HUES6 (cell line): ENCODE results near the gene BLTP3A.
"Not testable (repeated sequence)": the region's sequence is repeated elsewhere in the genome, so short reads cannot be mapped to it uniquely, and the experiment has no call there.

Experiments
- H3K27ac ChIP-seq: 2 replicates; pipeline ENCODE4 v1.7.0; 2013; ENCODE audit warnings: low read depth, mild to moderate bottlenecking, low read length, inconsistent platforms
- H3K27me3 ChIP-seq: 2 replicates; pipeline ENCODE4 v1.6.1; 2013; ENCODE audit warnings: low read length; ENCODE audit not compliant: control insufficient read depth, insufficient read depth
- H3K36me3 ChIP-seq: 2 replicates; pipeline ENCODE4 v1.6.1; 2013; ENCODE audit warnings: low read length; ENCODE audit not compliant: control insufficient read depth, insufficient read depth
- H3K4me1 ChIP-seq: 2 replicates; pipeline ENCODE4 v1.6.1; 2013; ENCODE audit warnings: low read length; ENCODE audit not compliant: control insufficient read depth, insufficient read depth
- H3K4me3 ChIP-seq: 2 replicates; pipeline ENCODE4 v1.5.1; 2013; ENCODE audit warnings: low read depth, low read length
- H3K9ac ChIP-seq: one replicate; pipeline ENCODE4 v1.6.1; 2013; ENCODE audit warnings: mild to moderate bottlenecking, low read length
- H3K9me3 ChIP-seq: 2 replicates; pipeline ENCODE4 v1.6.1; 2013; ENCODE audit warnings: low read depth, low read length; ENCODE audit not compliant: control insufficient read depth, insufficient read depth

Gene BLTP3A, protein sequence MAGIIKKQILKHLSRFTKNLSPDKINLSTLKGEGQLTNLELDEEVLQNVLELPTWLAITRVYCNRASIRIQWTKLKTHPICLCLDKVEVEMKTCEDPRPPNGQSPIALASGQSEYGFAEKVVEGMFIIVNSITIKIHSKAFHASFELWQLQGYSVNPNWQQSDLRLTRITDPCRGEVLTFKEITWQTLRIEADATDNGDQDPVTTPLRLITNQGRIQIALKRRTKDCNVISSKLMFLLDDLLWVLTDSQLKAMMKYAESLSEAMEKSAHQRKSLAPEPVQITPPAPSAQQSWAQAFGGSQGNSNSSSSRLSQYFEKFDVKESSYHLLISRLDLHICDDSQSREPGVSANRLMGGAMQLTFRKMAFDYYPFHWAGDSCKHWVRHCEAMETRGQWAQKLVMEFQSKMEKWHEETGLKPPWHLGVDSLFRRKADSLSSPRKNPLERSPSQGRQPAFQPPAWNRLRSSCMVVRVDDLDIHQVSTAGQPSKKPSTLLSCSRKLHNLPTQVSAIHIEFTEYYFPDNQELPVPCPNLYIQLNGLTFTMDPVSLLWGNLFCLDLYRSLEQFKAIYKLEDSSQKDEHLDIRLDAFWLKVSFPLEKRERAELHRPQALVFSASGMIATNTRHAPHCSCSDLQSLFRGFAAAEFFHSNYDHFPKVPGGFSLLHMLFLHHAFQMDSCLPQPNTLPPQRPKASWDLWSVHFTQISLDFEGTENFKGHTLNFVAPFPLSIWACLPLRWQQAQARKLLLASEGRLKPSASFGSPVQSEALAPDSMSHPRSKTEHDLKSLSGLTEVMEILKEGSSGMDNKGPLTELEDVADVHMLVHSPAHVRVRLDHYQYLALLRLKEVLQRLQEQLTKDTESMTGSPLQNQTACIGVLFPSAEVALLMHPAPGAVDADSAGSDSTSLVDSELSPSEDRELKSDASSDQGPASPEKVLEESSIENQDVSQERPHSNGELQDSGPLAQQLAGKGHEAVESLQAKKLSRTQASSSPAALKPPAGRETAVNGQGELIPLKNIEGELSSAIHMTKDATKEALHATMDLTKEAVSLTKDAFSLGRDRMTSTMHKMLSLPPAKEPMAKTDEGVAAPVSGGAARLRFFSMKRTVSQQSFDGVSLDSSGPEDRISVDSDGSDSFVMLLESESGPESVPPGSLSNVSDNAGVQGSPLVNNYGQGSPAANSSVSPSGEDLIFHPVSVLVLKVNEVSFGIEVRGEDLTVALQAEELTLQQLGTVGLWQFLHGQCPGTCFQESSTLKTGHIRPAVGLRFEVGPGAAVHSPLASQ (N-terminal part only)

DNA sequence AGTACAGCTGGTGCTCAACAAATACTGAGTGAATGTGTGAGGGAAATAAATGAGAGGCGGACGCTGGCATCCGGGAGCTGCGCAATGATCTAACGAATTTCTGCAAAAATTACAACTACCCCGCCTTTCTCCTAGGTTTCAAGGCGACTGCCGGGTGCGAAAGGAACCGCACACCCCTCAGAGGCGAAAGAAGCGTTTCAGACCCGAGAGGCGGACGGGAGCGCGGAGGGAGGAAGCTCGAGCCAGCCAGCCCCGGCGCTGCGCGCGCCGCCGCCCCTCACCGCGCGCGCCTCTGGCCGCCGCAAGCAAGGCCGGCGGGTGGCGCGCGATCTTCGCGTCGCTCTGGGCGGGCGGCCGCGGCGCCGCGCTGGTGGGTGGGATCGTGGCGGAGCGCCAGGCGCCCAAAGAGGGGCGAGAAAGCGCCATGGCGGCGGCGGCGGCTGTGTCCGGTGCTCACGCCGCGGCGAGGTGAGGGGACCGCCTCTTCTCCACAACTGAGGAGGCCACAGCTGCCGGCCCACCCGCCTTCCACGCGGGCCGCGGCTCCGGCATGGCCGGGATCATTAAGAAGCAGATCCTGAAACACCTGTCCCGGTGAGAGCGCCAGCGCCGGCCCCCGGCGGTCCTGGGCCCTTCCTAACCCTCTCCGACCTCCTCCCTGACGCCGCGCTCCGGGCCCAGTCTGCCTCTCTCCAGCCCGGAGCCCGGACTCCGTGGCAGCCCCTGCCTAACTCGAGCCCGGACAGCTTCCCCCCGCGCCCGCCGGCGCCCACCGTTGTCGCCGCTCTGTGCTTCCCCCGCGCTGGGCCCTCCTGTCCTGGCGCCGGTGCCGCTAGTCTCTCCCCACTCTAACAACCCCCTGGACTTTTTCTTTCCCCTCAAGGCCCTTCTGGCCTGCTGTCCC, at the start of gene BLTP3A:
Gene BLTP3A (plus strand): TSS at position 383 of the 904 bp plus-strand sequence. CDS start 168 bp downstream, at position 551.
- Histone ChIP-seq H3K36me3 (no peaks in the 10 kb centered on the region), H3K9ac (peak within 1 kb of the TSS; percentile 89), H3K4me1 (0 out of 2 replicates have a peak, but pooled peaks cover 6% of the 10 kb centered on the region)

GRCh38 chr6:34742094-34742493, 49.8 kb upstream of the BLTP3A start:
- 0 out of 2 replicates have a peak, but pooled peaks cover under 1% of the 10 kb centered on the region for H3K4me1 ChIP-seq
- H3K27ac ChIP-seq: no peak overlapping the region
- H3K27me3 ChIP-seq: no peaks in the 10 kb centered on the region
- no peak overlapping the region for H3K4me3 ChIP-seq
- no peak overlapping the region for H3K9ac ChIP-seq
- H3K9me3 ChIP-seq: no peaks in the 10 kb centered on the region
- H3K36me3 ChIP-seq: no peaks in the 10 kb centered on the region

More for the DNA sequence above, at the start of gene BLTP3A:
- H3K4me3 ChIP-seq: peak within 1 kb of the TSS; percentile 73
- peak within 1 kb of the TSS; percentile 75 for H3K27ac ChIP-seq
- H3K9me3 ChIP-seq: peaks cover 10% of the 10 kb centered on the region
- H3K27me3 ChIP-seq: no peaks in the 10 kb centered on the region

DNA sequence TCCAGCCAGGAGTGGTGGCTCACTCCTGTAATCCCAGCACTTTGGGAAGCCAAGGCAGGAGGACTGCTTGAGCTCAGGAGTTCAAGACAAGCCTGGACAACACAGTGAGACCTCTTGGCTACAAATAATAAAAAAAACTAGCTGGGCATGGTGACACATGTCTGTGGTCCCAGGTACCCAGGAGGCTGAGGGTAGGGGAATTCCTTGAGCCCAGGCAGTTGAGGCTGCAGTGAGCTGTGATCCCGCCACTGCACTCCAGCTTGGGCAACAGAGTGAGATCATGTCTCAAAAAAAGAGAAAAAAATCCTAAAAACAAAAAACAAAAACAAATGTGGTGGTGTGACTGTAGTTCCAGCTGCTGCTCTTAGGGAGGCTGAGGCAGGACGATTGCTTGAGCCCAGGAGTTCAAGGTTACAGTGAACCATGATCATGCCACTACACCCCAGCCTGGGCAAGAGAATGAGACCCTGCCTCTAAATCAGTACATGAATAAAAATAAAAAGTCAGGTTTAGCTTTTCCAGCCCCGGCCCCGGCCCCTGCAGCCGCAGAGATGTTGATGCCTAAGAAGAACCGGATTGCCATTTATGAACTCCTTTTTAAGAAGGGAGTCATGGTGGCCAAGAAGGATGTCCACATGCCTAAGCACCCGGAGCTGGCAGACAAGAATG, 48.1 kb upstream of the BLTP3A start:
- Histone ChIP-seq H3K9me3 (no peaks in the 10 kb centered on the region), H3K27me3 (no peaks in the 10 kb centered on the region), H3K36me3 (no peaks in the 10 kb centered on the region), H3K4me1 (no peaks in the 10 kb centered on the region), H3K4me3 (no peak overlapping the region), H3K27ac (no peak overlapping the region), H3K9ac (no peak overlapping the region)

- not testable (repeated sequence) for H3K9ac ChIP-seq, H3K4me1 ChIP-seq, H3K9me3 ChIP-seq, H3K36me3 ChIP-seq, H3K27ac ChIP-seq, H3K27me3 ChIP-seq, H3K4me3 ChIP-seq
These were observed 47.6 kb upstream of the BLTP3A start for GRCh38 chr6:34744294-34744647.

GRCh38 chr6:34745277-34746103, 46.4 kb upstream of the BLTP3A start:
- no peaks in the 10 kb centered on the region for H3K9me3 ChIP-seq
- H3K4me3 ChIP-seq: no peak overlapping the region
- no peak overlapping the region for H3K27ac ChIP-seq
- no peaks in the 10 kb centered on the region for H3K27me3 ChIP-seq
- no peak overlapping the region for H3K9ac ChIP-seq
- no peaks in the 10 kb centered on the region for H3K36me3 ChIP-seq
- no peaks in the 10 kb centered on the region for H3K4me1 ChIP-seq

- Histone ChIP-seq H3K9ac (no peak overlapping the region), H3K4me3 (no peak overlapping the region), H3K27ac (no peak overlapping the region), H3K4me1 (no peaks in the 10 kb centered on the region), H3K27me3 (no peaks in the 10 kb centered on the region), H3K9me3 (no peaks in the 10 kb centered on the region), H3K36me3 (no peaks in the 10 kb centered on the region)
These were observed 45.6 kb upstream of the BLTP3A start for GRCh38 chr6:34746104-34746846.

- no peaks in the 10 kb centered on the region for H3K27me3 ChIP-seq
- no peak overlapping the region for H3K4me3 ChIP-seq
- no peaks in the 10 kb centered on the region for H3K36me3 ChIP-seq
- H3K4me1 ChIP-seq: no peaks in the 10 kb centered on the region
- H3K27ac ChIP-seq: no peak overlapping the region
- H3K9me3 ChIP-seq: no peaks in the 10 kb centered on the region
- no peak overlapping the region for H3K9ac ChIP-seq
These were observed 43.1 kb upstream of the BLTP3A start for GRCh38 chr6:34748757-34749156.

GRCh38 chr6:34756513-34756856, 35.4 kb upstream of the BLTP3A start:
- Histone ChIP-seq H3K4me3 (peak overlapping the region; percentile 93), H3K36me3 (peaks cover 15% of the 10 kb centered on the region)

More at GRCh38 chr6:34756513-34756856, 35.4 kb upstream of the BLTP3A start:
- Histone ChIP-seq H3K9ac (peak overlapping the region; percentile 89), H3K27ac (peak overlapping the region; percentile 94)
- H3K4me1 ChIP-seq, H3K27me3 ChIP-seq, H3K9me3 ChIP-seq: not testable (repeated sequence)
